A673 (cell line): ENCODE measurements around the gene KRI1. TPM values are rescaled to one million over a fixed set of nuclear protein-coding genes. Genes with fewer than 3 reads are reported as not detected.
"Not testable (repeated sequence)": the region's sequence is repeated elsewhere in the genome, so short reads cannot be mapped to it uniquely, and the experiment has no call there.

Experiments
- BruUV-seq: library from RNA; stranded (reverse); fragments of 400-500 nt; replicated peaks from 2 replicates; lab custom pipeline; 2021; lab: Mats Ljungman, UMichigan
- CTCF ChIA-PET: fragments of 300-600 bp; sonication (Branson Sonifier 250); formaldehyde crosslinking; loops from one replicate; lab custom pipeline; 2022; ENCODE audit warnings: antibody characterized with exemption; lab: Charles Lee
- POLR2A ChIA-PET: fragments of 300-600 bp; sonication (Branson Sonifier 250); formaldehyde crosslinking; loops from one replicate; lab custom pipeline; 2022; ENCODE audit warnings: antibody characterized with exemption; ENCODE audit not compliant: low non-redundant PET; lab: Charles Lee
- DNase-seq: peaks from one replicate; pipeline ENCODE4 v3.0.0-alpha.2; 2015; ENCODE audit warnings: low spot score
- H3K27ac ChIP-seq: fragments of 200-600 bp; sonication (generic); 2 replicates; pipeline ENCODE4 v1.5.1; 2016; ENCODE audit warnings: mixed run types, low read depth, mild to moderate bottlenecking, mixed read lengths, antibody characterized with exemption, low read length; ENCODE audit not compliant: poor library complexity, severe bottlenecking
- H3K27me3 ChIP-seq: fragments of 200-600 bp; sonication (generic); replicated peaks from 2 replicates; pipeline ENCODE4 v1.6.1; 2017; ENCODE audit warnings: mixed run types, low read depth, mild to moderate bottlenecking, mixed read lengths, antibody characterized with exemption, low read length; ENCODE audit not compliant: insufficient read depth, poor library complexity
- H3K36me3 ChIP-seq: fragments of 200-600 bp; sonication (generic); 2 replicates; pipeline ENCODE4 v1.6.1; 2016; ENCODE audit warnings: mixed run types, mild to moderate bottlenecking, mixed read lengths, antibody characterized with exemption, low read length; ENCODE audit not compliant: insufficient read depth, poor library complexity, severe bottlenecking
- H3K4me1 ChIP-seq: fragments of 200-600 bp; sonication (generic); 2 replicates; pipeline ENCODE4 v1.6.1; 2017; ENCODE audit warnings: mixed run types, mild to moderate bottlenecking, mixed read lengths, antibody characterized with exemption, low read length; ENCODE audit not compliant: insufficient read depth, poor library complexity, severe bottlenecking
- H3K4me3 ChIP-seq: fragments of 200-600 bp; sonication (generic); 2 replicates; pipeline ENCODE4 v1.5.1; 2016; ENCODE audit warnings: low read depth, mixed run types, mild to moderate bottlenecking, mixed read lengths, low read length; ENCODE audit not compliant: poor library complexity, severe bottlenecking
- H3K9me3 ChIP-seq: fragments of 200-600 bp; sonication (generic); 2 replicates; pipeline ENCODE4 v1.6.1; 2016; ENCODE audit warnings: mixed run types, low read depth, mild to moderate bottlenecking, mixed read lengths, antibody characterized with exemption, low read length; ENCODE audit not compliant: poor library complexity, severe bottlenecking
- EZH2 ChIP-seq: fragments of 200-600 bp; sonication (generic); IDR thresholded peaks from 2 replicates; pipeline ENCODE4 v1.6.1; 2017; ENCODE audit warnings: borderline replicate concordance, low read depth, mild to moderate bottlenecking, mixed read lengths, antibody characterized with exemption, low read length; ENCODE audit not compliant: poor library complexity, severe bottlenecking
- intact Hi-C: fragments of 100-400 bp; cut with micrococcal nuclease; formaldehyde crosslinking; loops from one replicate; pipeline ENCODE4 v1.10.0; 2022; ENCODE audit not compliant: unreplicated experiment
- total RNA-seq: library from RNA; stranded (reverse); gene quantifications from 2 replicates; pipeline ENCODE4 v1.2.3, GENCODE V29; 2021
- TF ChIP-seq, protein P1 (sequence below): fragments of 300-800, 200-600 bp; sonication (generic); conservative IDR thresholded peaks from 2 replicates; pipeline ENCODE4 v1.5.1; 2017; ENCODE audit warnings: low read depth, mild to moderate bottlenecking, antibody characterized with exemption, low read length, moderate library complexity, mixed read lengths

Gene KRI1
- total RNA-seq, 1 experiment from 2014 or later, result 47.8 TPM

DNA sequence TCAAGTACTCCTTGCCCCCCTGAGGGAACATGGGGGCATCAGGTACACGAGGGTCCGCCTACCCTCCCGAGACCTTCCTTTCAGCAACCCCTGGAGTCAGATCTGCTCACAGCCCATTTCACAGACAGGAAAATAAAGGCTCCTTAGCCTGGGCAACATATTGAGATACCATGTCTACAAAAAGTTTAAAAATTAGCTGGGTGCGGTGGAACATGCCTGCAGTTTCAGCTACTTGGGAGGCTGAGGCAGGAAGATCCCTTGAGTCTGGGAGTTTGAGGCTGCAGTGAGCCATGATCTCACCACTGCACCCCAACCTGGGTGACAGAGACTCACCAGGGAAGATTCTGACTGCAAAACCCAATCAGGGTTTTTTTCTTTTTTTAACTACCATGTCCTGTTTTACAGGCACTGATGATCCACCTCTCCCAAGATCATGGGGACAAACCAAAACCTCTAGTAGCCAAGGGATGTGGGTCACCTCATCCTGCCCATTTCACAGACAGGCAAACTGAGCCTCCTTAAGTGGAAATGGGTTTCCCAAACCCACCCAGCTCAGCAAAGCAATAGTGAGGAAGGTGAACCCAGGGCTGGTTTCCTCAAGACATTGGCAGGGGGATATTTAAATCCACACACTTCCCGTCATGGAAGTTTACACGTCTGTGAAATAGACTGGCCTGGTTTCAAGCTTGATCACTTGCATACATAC, 9.4 kb upstream of the KRI1 start:
- H3K27ac ChIP-seq, result no peak overlapping the region
- no peak for TF ChIP-seq EZH2
- TF ChIP-seq, protein P1, sequence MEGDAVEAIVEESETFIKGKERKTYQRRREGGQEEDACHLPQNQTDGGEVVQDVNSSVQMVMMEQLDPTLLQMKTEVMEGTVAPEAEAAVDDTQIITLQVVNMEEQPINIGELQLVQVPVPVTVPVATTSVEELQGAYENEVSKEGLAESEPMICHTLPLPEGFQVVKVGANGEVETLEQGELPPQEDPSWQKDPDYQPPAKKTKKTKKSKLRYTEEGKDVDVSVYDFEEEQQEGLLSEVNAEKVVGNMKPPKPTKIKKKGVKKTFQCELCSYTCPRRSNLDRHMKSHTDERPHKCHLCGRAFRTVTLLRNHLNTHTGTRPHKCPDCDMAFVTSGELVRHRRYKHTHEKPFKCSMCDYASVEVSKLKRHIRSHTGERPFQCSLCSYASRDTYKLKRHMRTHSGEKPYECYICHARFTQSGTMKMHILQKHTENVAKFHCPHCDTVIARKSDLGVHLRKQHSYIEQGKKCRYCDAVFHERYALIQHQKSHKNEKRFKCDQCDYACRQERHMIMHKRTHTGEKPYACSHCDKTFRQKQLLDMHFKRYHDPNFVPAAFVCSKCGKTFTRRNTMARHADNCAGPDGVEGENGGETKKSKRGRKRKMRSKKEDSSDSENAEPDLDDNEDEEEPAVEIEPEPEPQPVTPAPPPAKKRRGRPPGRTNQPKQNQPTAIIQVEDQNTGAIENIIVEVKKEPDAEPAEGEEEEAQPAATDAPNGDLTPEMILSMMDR, result no peak
- CTCF ChIA-PET, result interaction anchor here (0.7 kb wide), 1 partner anchor 380 kb away, joined by 3 read pairs; no protein-coding TSS in a partner anchor
- no TSS peak for BruUV-seq
- no peaks in the 10 kb centered on the region for H3K27me3 ChIP-seq
- no peaks in the 10 kb centered on the region for H3K9me3 ChIP-seq
- intact Hi-C loops, result no loop called here
- no peak overlapping the region for H3K4me3 ChIP-seq
- H3K36me3 ChIP-seq, result no peaks in the 10 kb centered on the region
- peaks cover 4% of the 10 kb centered on the region for H3K4me1 ChIP-seq
- POLR2A ChIA-PET, result no interaction called here
- DNase-seq, result no peak

DNA sequence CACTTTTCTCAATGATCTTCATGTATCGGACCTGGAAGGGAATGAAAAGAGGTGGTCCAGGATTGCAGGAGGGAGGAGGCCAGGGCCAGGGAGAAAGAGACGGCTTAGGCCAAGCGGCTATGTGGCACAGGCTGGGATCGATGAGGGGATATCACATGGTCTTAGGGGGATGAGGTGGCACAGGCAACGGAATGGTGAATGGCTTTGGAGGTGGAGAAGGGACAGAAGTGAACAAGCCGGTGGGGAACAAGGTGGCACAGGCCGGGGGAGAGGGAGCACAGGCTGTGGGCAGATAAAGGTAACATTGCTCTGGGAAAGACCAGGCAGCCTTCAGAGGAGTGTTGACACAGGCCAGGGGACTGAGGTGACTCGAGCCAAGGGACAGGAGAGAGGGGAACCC, 8.7 kb upstream of the KRI1 start:
- BruUV-seq, result no TSS peak
- H3K9me3 ChIP-seq, result no peaks in the 10 kb centered on the region
- no peaks in the 10 kb centered on the region for H3K36me3 ChIP-seq
- DNase-seq, result no peak
- peaks cover 9% of the 10 kb centered on the region for H3K4me1 ChIP-seq
- intact Hi-C loops, result no loop called here
- TF ChIP-seq, protein P1, result no peak
- no peak for TF ChIP-seq EZH2
- CTCF ChIA-PET, result no interaction called here
- H3K27ac ChIP-seq, result no peak overlapping the region
- no peaks in the 10 kb centered on the region for H3K27me3 ChIP-seq
- POLR2A ChIA-PET, result no interaction called here
- no peak overlapping the region for H3K4me3 ChIP-seq

DNA sequence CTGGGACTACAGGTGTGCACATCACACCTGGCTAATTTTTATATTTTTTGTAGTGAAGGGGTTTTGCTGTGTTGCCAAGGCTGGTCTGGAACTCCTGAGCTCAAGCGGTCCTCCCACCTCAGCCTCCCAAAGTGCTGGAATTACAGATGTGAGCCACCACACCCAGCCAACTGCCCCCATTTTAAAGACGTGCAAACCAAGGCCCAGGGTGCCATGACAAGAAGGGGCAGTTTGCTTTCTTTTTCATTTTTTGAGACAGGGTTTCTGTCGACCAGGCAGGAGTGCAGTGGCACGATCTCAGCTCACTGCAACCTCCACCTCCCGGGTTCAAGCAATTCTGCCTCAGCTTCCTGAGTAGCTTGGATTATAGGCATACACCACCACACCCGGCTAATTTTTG, 8.0 kb upstream of the KRI1 start:
- peaks cover 11% of the 10 kb centered on the region for H3K4me1 ChIP-seq
- H3K36me3 ChIP-seq, H3K27ac ChIP-seq, BruUV-seq, H3K9me3 ChIP-seq, H3K27me3 ChIP-seq, H3K4me3 ChIP-seq, POLR2A ChIA-PET, DNase-seq, CTCF ChIA-PET: not testable (repeated sequence)
- intact Hi-C loops, result loop anchor here (2.0 kb wide), 1 partner anchor 169 kb away; no protein-coding TSS in a partner anchor
